Body of pancreas (tissue), 4 donors: Measurements from ENCODE around the gene CTSK.

Experiments used
- POLR2A ChIP-seq, 3 donors: fragments of 450-650 bp; IDR thresholded peaks; one replicate each; pipeline ENCODE4 v1.6.1; 2016; ENCODE audit warnings: antibody characterized with exemption in 3 of 3, mild to moderate bottlenecking in 2 of 3
- TF ChIP-seq, protein P1 (sequence below), 7 experiments: fragments of 450-650 bp in 4 of 7; fragments of 200-600 bp in 3 of 7; sonication (generic) in 3 of 7; IDR thresholded peaks; one replicate each; pipeline ENCODE4 v1.5.1; 2016 to 2019; ENCODE audit warnings: antibody characterized with exemption in 7 of 7

DNA sequence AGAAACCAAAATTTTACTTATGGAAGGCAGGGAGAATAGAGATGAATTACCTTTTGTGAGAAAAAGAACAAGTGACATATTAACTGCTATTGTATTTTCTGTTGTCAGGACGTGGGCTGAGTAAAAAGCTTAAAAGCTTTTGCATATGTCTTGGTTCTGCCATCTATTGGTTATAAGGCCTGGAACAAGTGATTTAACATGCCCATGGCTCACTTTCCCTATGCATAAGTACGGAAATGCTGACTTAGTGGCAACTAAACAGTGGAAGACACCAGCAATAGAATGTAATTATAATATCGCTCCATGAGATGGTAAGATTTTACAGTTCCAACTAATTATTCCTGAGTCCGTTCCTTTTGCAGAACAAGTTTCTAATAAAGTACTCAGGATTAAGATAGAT, 35.7 kb downstream of the CTSK start:
- TF ChIP-seq, protein P1, sequence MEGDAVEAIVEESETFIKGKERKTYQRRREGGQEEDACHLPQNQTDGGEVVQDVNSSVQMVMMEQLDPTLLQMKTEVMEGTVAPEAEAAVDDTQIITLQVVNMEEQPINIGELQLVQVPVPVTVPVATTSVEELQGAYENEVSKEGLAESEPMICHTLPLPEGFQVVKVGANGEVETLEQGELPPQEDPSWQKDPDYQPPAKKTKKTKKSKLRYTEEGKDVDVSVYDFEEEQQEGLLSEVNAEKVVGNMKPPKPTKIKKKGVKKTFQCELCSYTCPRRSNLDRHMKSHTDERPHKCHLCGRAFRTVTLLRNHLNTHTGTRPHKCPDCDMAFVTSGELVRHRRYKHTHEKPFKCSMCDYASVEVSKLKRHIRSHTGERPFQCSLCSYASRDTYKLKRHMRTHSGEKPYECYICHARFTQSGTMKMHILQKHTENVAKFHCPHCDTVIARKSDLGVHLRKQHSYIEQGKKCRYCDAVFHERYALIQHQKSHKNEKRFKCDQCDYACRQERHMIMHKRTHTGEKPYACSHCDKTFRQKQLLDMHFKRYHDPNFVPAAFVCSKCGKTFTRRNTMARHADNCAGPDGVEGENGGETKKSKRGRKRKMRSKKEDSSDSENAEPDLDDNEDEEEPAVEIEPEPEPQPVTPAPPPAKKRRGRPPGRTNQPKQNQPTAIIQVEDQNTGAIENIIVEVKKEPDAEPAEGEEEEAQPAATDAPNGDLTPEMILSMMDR (IDR thresholded peaks at IDR 0.05), result no peak
- TF ChIP-seq POLR2A (IDR thresholded peaks at IDR 0.05), result no peak
